ENCODE measurements around the gene AK8.
"Not testable (repeated sequence)": the region's sequence is repeated elsewhere in the genome, so short reads cannot be mapped to it uniquely, and the experiment has no call there.

AK8 gene

GRCh38 chr9:132773764-132774339, 104.2 kb downstream of the AK8 start:
- no peak for DNase-seq (ENCODE audit: low spot score)

DNA sequence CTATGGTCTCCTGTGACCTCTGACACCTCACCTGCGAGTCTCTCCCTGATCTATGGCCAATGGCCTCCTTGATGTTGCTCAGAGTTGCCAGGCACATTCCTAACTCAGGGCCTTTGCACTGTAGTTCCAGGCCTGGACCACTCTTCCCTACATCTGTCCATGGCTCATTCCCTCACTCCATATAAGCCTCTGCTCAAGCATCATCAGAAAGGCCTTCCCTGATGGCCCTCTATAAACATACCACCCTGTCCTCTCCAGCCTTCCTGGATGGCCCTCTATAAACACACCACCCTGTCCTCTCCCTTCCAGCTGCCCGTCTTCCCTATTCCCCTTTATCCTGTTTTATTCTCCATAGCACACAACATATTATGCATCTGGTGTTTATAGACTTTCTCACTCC, 105.0 kb downstream of the AK8 start:
- no peak for DNase-seq (ENCODE audit: low spot score)

DNA sequence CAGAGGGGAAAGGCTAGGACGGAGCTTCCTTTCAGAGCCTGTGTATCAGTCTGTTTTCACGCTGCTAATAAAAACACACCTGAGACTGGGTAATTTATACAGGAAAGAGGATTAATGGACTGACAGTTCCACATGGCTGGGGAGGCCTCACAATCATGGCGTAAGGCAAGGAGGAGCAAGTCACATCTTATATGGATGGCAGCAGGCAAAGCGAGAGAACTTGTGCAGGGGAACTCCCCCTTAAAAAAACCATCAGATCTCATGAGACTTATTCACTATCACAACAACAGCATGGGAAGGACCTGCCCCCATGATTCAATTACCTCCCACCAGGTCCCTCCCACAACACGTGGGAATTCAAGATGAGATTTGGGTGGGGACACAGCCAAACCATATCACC, 106.3 kb downstream of the AK8 start:
- DNase-seq (ENCODE audit: low spot score), result not testable (repeated sequence)

DNA sequence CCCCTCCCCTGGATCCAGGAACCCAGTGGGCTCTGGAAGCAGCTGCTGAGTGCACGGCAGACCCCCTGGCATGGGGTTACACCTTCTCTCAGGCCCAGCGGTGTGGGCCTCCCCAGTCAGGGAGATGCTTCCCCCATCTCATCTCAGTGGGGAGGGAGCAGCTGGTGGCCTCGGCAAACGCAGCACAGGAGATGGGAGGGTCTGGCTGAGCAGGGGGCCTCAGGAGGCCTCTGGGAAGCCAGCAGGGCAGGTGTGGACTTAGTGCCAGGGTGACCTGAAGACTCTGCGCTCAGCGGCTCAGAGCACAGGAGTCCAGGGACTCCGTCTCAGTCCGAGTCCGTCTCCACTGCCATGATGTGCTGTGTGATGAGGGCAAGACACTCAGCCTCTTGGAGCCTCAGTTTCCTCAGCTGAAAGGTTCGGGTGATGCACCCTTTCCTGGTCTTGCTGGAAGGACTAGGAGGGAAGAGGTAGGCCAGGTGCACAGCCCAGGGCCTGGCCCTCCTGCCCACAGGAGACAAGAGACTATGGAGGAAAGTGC, 107.2 kb downstream of the AK8 start:
- DNase-seq (ENCODE audit: low spot score), result no peak

- no peak for DNase-seq (ENCODE audit: low spot score)
Observed at GRCh38 chr9:132769906-132770769, 107.9 kb downstream of the AK8 start.

DNA sequence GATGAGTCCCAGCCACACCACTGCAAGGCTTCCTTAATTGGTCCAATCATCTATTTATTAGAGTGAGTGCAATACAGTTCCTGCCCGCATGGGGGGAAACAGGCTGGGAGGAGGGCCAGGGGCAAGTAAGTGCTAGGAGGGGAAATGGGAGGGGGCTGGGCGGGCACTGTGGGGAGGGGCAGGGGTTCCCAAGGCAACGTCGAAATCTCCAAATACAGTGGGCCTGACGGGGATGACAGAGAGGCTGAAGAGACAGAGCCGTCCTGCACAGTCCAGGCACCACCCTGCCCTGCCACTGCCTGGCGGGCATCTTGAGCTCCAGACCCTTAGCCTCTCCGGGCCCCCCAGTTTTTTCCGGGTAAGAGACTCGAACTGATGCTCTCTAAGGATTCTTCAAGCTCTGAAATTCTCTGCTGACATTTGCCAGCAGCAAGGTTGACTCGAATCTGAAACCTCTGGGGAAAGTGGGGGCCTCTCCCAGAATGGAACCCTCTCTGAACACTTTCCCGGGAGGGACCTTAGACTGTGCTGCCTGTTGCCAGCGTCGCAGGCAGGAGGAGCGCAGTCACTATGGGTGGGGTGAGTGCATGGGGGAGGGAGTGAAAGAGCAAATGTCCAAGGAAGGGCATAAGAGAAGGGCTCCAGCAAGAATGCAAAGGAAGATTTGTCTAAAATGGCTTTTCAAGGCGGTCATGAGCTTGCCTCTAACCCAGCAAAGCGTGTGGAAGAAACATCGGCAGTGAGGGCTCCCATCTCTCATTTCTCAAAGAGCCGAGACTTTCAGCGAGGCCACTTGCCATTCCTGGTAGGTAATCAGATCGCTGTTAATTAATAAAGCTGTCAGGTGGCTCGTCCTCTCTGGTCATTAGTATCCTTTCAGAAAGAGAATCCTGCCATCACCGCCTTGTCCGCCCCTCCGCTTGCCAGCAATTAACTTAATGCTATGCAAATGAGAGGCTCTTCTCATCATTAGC, 108.9 kb downstream of the AK8 start:
- DNase-seq (ENCODE audit: low spot score), result peak; percentile 56

DNA sequence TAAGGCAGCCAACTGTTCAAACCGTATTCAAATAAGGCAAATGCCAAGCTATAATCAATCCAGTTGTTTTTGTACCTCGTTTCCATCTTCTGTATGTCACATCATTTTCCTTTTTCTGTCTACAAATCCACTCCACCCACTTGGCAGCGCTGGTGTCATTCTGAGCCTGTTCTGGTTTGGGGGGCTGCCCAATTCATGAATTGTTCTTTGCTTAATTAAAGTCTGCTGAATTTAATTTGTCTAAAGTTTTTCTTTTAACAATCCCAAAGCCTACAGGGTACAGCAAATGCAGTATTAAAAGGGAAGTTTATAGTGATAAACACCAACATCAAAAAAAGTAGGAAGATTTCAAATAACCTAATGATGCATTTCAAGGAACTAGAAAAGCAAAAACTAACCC, 114.5 kb downstream of the AK8 start:
- DNase-seq (ENCODE audit: low spot score), result no peak

DNA sequence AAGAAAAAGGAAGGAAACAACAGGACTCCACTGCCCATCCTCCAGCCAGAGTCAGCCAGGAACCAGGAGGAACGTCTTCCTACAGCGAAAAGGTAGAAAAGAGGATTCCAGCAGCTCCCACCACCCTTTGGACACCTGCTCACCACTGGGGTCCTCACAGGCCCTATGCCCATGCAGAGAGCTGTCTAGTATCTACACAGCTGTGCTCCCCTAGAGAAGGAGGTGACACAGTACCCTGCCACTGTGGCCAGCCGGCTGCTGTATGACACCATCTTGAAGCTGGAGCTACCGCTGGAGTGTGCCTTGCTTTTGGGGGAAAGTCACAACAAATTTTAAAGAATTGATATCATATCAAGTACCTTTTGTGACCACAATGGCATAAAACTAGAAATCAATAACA, 115.2 kb downstream of the AK8 start:
- no peak for DNase-seq (ENCODE audit: low spot score)

DNA sequence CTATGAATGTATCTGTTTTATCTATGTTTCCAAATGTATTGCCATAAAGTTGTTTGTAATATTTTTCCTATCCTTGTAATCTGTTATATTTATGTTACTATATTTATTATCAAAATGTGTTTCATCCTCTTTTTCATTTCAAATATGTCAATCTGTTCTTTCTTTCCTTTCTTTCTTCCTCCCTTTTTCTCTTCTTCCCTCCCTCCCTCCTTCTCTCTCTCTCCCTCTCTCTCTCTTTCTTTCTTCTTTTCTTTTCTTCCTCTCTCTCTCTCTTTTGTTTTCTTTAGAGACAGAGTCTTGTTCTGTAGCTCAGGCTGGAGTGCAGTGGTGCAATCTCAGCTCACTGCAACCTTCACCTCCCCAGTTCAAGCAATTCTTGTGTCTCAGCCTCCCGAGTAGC, 116.5 kb downstream of the AK8 start:
- no peak for DNase-seq (ENCODE audit: low spot score)

GRCh38 chr9:132760057-132760456, 118.0 kb downstream of the AK8 start:
- DNase-seq (ENCODE audit: low spot score), result no peak

GRCh38 chr9:132757016-132757415, 121.1 kb downstream of the AK8 start:
- DNase-seq (ENCODE audit: low spot score), result no peak

GRCh38 chr9:132756214-132756845, 121.8 kb downstream of the AK8 start:
- DNase-seq (ENCODE audit: low spot score), result no peak

DNA sequence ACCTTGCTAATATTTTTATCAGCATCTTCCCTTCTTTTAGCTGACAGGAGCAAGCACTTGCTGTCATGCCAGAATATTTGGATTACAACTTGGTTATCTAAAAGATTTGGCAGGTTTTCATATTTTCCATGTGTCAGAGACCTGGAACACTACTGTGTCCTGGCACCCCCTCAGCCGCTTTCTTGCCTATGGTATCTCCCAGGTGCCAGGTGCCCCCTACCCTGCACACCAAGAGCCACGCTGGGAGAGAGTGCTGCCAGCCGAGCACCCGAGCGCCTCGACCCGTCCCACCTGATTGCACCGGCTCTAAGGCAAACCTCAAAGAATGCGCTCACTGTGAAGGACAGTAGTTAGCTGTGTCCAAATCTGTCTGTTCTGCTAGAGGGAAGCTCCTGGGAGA, 123.0 kb downstream of the AK8 start:
- no peak for DNase-seq (ENCODE audit: low spot score)

DNA sequence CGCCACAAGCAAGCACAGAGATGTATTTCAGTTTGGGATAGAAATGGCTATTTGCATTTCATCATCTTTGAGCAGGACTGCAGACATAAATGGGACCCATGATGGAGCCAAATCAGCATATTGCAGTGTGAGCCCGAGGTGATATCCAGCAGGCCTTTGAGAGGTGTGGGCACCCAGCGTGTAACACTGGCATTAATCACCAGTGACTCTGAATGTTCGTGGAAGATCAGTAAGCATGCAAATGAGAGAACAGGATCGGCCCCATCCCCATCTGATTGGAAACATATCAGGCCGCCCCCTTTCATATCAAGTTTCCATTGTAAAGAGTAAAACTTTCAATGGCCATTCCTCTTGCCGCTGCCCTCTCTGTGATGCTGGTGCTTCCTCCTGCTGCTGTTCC, 123.8 kb downstream of the AK8 start:
- DNase-seq (ENCODE audit: low spot score), result no peak

DNA sequence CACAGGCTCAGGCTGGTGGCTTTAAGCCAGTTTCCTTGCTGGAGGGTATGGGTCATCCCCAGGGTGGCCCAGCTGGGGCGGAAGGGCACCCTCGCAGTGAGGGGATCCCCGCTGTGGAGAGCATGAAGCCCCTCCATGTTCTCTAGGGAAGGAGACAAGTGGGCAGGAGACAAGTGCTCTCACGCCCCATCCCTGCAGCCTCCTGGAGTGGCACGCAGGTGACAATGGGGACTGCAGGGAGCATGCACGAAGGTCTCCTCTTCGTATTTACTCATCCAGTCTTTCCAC, 124.5 kb downstream of the AK8 start:
- DNase-seq (ENCODE audit: low spot score), result no peak

GRCh38 chr9:132752877-132753592, 125.0 kb downstream of the AK8 start:
- no peak for DNase-seq (ENCODE audit: low spot score)

DNA sequence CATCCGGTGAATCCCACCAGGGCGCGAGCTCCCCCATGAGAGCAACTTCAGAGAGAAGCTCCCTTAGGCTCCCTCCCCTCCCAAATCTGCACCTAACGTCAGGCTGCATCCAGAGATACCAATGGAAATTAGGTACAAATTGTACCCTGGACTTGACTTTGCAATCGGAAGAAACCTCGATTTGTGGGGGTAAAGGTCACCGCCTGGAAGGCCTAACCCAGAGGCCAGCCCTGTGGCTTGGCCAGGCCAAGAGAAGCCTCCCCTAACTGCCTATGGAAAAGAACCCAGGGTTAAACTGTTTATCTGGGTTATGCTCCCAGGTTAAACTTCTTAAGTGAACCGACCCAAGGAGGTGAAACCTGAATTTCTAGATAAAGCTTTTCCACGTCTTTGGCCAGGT, 127.4 kb downstream of the AK8 start:
- DNase-seq (ENCODE audit: low spot score), result no peak

GRCh38 chr9:132749306-132749705, 128.8 kb downstream of the AK8 start:
- DNase-seq (ENCODE audit: low spot score), result no peak

- DNase-seq (ENCODE audit: low spot score), result no peak
Observed at GRCh38 chr9:132748450-132748849, 129.6 kb downstream of the AK8 start.

DNA sequence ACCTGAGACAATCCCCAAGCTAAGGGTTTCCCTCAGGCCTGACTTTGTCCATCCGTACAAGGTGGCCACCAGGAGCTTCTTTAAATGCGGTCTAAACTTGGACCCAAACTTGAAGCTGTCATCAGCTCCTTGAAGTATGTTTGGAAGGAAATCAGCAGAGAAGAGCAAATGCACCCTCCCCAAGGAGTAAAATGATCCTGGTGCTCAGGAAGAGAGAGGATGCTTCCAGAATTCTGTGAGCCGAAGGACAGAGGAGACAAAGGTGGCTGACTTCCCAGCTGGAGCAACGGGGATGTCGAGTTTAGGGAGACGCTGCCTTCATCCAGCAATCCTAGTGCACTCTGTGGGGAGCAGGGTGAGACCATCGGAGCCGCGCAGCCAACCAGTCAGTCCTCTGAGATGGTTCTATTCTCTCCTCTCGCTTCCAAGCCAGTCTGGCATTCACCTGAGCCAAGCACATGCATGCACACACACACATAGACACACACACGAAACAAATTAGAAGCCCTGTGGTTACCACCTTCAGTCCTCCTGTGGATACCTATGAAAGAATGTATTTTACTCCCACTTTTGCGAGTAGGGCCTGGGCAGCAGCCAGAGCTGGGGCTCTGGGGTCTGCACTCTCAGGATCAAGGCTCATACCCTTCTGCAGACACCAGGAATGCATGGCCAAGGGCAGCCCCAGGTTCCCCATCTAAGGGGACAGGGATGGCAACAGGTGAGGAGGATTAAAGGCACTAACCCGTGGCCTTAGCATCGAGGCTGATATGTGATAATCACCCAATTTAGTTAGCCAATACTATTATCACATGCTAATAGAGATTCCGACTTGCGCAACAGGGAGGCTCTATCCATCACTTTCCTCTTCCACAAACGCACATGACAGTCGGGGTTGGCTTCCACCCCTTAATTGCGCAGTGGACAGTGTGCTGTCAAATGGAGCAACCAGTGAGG, 132.1 kb downstream of the AK8 start:
- DNase-seq (ENCODE audit: low spot score), result no peak
